Stimulated activated memory B cell treated with anti-CD40 and anti-IgM and Interleukin-4, amounts not matched to agents 10 μg/mL and 1 μg/mL and 100 μg/mL, for 72 hours (primary cell): ENCODE data around the gene AP1G2.

Experiments used
- ATAC-seq: fragments of 150-1000 bp; cut with Tn5 transposase; 2 replicates; pipeline ENCODE4 v1.10.0; 2021
- H3K27ac Mint-ChIP-seq: one replicate; pipeline ENCODE4 v1.8.0; 2022; ENCODE audit warnings: mild to moderate bottlenecking, mixed read lengths
- H3K27me3 Mint-ChIP-seq: one replicate; pipeline ENCODE4 v1.8.0; 2022; ENCODE audit warnings: mixed read lengths
- H3K36me3 Mint-ChIP-seq: one replicate; pipeline ENCODE4 v1.8.0; 2022; ENCODE audit warnings: mixed read lengths
- H3K4me1 Mint-ChIP-seq: one replicate; pipeline ENCODE4 v1.8.0; 2022; ENCODE audit warnings: mixed read lengths
- H3K4me3 Mint-ChIP-seq: one replicate; pipeline ENCODE4 v1.8.0; 2022; ENCODE audit warnings: mild to moderate bottlenecking, moderate library complexity, mixed read lengths
- H3K9me3 Mint-ChIP-seq: one replicate; pipeline ENCODE4 v1.8.0; 2022; ENCODE audit warnings: mixed read lengths

AP1G2 gene

GRCh38 chr14:23559010-23559925, 8.3 kb downstream of the AP1G2 start:
- Mint-ChIP-seq H3K4me1 (peaks cover 59% of the 10 kb centered on the region), H3K9me3 (no peaks in the 10 kb centered on the region), H3K36me3 (peaks cover 34% of the 10 kb centered on the region), H3K27me3 (no peaks in the 10 kb centered on the region), H3K4me3 (no peak overlapping the region), H3K27ac (peak overlapping the region; percentile 42)
- ATAC-seq, result no peak

- Mint-ChIP-seq H3K27ac (peak overlapping the region; percentile 42), H3K9me3 (no peaks in the 10 kb centered on the region)
Measured at GRCh38 chr14:23558346-23559009, 9.1 kb downstream of the AP1G2 start.

GRCh38 chr14:23557946-23558345, 9.6 kb downstream of the AP1G2 start:
- peaks cover 50% of the 10 kb centered on the region for H3K4me1 Mint-ChIP-seq
- H3K36me3 Mint-ChIP-seq, result peaks cover 23% of the 10 kb centered on the region
- peak overlapping the region; percentile 45 for H3K4me3 Mint-ChIP-seq
- H3K27me3 Mint-ChIP-seq, result no peaks in the 10 kb centered on the region
- peak overlapping the region; percentile 98 for H3K27ac Mint-ChIP-seq
- no peak for ATAC-seq
- H3K9me3 Mint-ChIP-seq, result no peaks in the 10 kb centered on the region

More at GRCh38 chr14:23558346-23559009, 9.1 kb downstream of the AP1G2 start:
- Mint-ChIP-seq H3K27me3 (no peaks in the 10 kb centered on the region), H3K4me1 (peaks cover 54% of the 10 kb centered on the region), H3K36me3 (peaks cover 28% of the 10 kb centered on the region), H3K4me3 (no peak overlapping the region)
- ATAC-seq, result no peak

GRCh38 chr14:23557521-23557920, 10.1 kb downstream of the AP1G2 start:
- Mint-ChIP-seq H3K4me3 (peak overlapping the region; percentile 45), H3K4me1 (peaks cover 48% of the 10 kb centered on the region), H3K27ac (peak overlapping the region; percentile 98), H3K27me3 (no peaks in the 10 kb centered on the region), H3K36me3 (peaks cover 20% of the 10 kb centered on the region), H3K9me3 (no peaks in the 10 kb centered on the region)
- ATAC-seq, result no peak

- Mint-ChIP-seq H3K4me1 (peaks cover 52% of the 10 kb centered on the region), H3K27me3 (no peaks in the 10 kb centered on the region), H3K4me3 (peak overlapping the region; percentile 92), H3K9me3 (no peaks in the 10 kb centered on the region), H3K36me3 (peaks cover 19% of the 10 kb centered on the region), H3K27ac (peak overlapping the region; percentile 98)
- peak; percentile 2 for ATAC-seq
Measured at GRCh38 chr14:23556700-23557440, 10.7 kb downstream of the AP1G2 start.

- peak; percentile 90 for ATAC-seq
- peak within 1 kb of the TSS; percentile 92 for H3K4me3 Mint-ChIP-seq
- peaks cover 54% of the 10 kb centered on the region for H3K4me1 Mint-ChIP-seq
- no peaks in the 10 kb centered on the region for H3K27me3 Mint-ChIP-seq
- H3K36me3 Mint-ChIP-seq, result peaks cover 12% of the 10 kb centered on the region
- H3K27ac Mint-ChIP-seq, result peak within 1 kb of the TSS; percentile 98
- H3K9me3 Mint-ChIP-seq, result no peaks in the 10 kb centered on the region
Measured at GRCh38 chr14:23555882-23556699, 11.5 kb downstream of the AP1G2 start, which contains the start of gene THTPA. Gene THTPA, plus strand, starts transcription at chr14:23556271. Its CDS starts 487 bp downstream, at chr14:23556758.

- no peaks in the 10 kb centered on the region for H3K9me3 Mint-ChIP-seq
- peak overlapping the region; percentile 92 for H3K4me3 Mint-ChIP-seq
- H3K4me1 Mint-ChIP-seq, result peaks cover 49% of the 10 kb centered on the region
- ATAC-seq, result no peak
- H3K36me3 Mint-ChIP-seq, result peaks cover 6% of the 10 kb centered on the region
- no peaks in the 10 kb centered on the region for H3K27me3 Mint-ChIP-seq
- peak overlapping the region; percentile 98 for H3K27ac Mint-ChIP-seq
Measured at GRCh38 chr14:23555533-23555881, 12.1 kb downstream of the AP1G2 start.

- Mint-ChIP-seq H3K27me3 (no peaks in the 10 kb centered on the region), H3K27ac (no peak within 1 kb of the TSS), H3K36me3 (no peaks in the 10 kb centered on the region), H3K4me1 (peaks cover 13% of the 10 kb centered on the region), H3K9me3 (no peaks in the 10 kb centered on the region), H3K4me3 (no peak within 1 kb of the TSS)
- ATAC-seq, result peak; percentile 81
Measured at GRCh38 chr14:23551266-23552028, 16.1 kb downstream of the AP1G2 start, which contains the start of gene ZFHX2. Gene ZFHX2, minus strand, starts transcription at chr14:23551765. Its CDS starts 16,440 bp downstream, at chr14:23535325.

GRCh38 chr14:23550812-23551265, 16.8 kb downstream of the AP1G2 start:
- H3K27ac Mint-ChIP-seq, result no peak overlapping the region
- H3K9me3 Mint-ChIP-seq, result no peaks in the 10 kb centered on the region
- no peaks in the 10 kb centered on the region for H3K27me3 Mint-ChIP-seq
- H3K4me1 Mint-ChIP-seq, result peaks cover 7% of the 10 kb centered on the region
- no peak for ATAC-seq
- H3K36me3 Mint-ChIP-seq, result no peaks in the 10 kb centered on the region
- H3K4me3 Mint-ChIP-seq, result no peak overlapping the region

GRCh38 chr14:23550131-23550811, 17.3 kb downstream of the AP1G2 start:
- no peak for ATAC-seq
- Mint-ChIP-seq H3K4me3 (no peak overlapping the region), H3K27ac (no peak overlapping the region), H3K27me3 (no peaks in the 10 kb centered on the region), H3K9me3 (no peaks in the 10 kb centered on the region), H3K4me1 (peaks cover 7% of the 10 kb centered on the region), H3K36me3 (no peaks in the 10 kb centered on the region)

- Mint-ChIP-seq H3K27me3 (no peaks in the 10 kb centered on the region), H3K4me1 (peaks cover 7% of the 10 kb centered on the region), H3K36me3 (peaks cover 7% of the 10 kb centered on the region), H3K27ac (no peak overlapping the region), H3K9me3 (no peaks in the 10 kb centered on the region), H3K4me3 (no peak overlapping the region)
- ATAC-seq, result no peak
Measured at GRCh38 chr14:23548351-23549318, 19.0 kb downstream of the AP1G2 start.

- H3K27ac Mint-ChIP-seq, result no peak overlapping the region
- H3K9me3 Mint-ChIP-seq, result no peaks in the 10 kb centered on the region
- no peaks in the 10 kb centered on the region for H3K27me3 Mint-ChIP-seq
- ATAC-seq, result no peak
- no peak overlapping the region for H3K4me3 Mint-ChIP-seq
- H3K36me3 Mint-ChIP-seq, result peaks cover 7% of the 10 kb centered on the region
- peaks cover 7% of the 10 kb centered on the region for H3K4me1 Mint-ChIP-seq
Measured at GRCh38 chr14:23547924-23548323, 19.7 kb downstream of the AP1G2 start.
